Renal cortical epithelial cell (primary cell): ENCODE results near the gene SNAP25. TPM values are rescaled to one million over a fixed set of nuclear protein-coding genes. Genes with fewer than 3 reads are reported as not detected.
A peak's percentile ranks its signal among the peaks of the same experiment; 100 is the strongest.

Source experiments
- DNase-seq: peaks from one replicate; pipeline ENCODE4 v3.0.0-alpha.2; 2011; ENCODE audit warnings: low read depth
- total RNA-seq: library from RNA; depleted of rRNA; stranded (reverse); fragments of >200 nt; gene quantifications from 2 replicates; pipeline ENCODE4 v1.2.3, GENCODE V29; 2014

The SNAP25 gene
- 0.35 TPM in 1 of 2 replicates, not detected in the other for total RNA-seq

- peak; percentile 47 for DNase-seq
Measured at GRCh38 chr20:10218536-10219451, at the start of gene SNAP25. TSS of gene SNAP25 (plus strand) at chr20:10218830. CDS start at chr20:10275492, 56,662 bp downstream.

- DNase-seq, result no peak
Measured at GRCh38 chr20:10169752-10170151, 48.9 kb upstream of the SNAP25 start.

- DNase-seq, result no peak
Measured at GRCh38 chr20:10170261-10170660, 48.4 kb upstream of the SNAP25 start.

- DNase-seq, result peak; percentile 25
Measured at GRCh38 chr20:10171864-10172751, 46.5 kb upstream of the SNAP25 start.

- DNase-seq, result no peak
Measured at GRCh38 chr20:10172998-10173655, 45.5 kb upstream of the SNAP25 start.

- DNase-seq, result no peak
Measured at GRCh38 chr20:10174400-10174799, 44.2 kb upstream of the SNAP25 start.

GRCh38 chr20:10177326-10177725 lies 41.3 kb upstream of the SNAP25 start:
- no peak for DNase-seq

- DNase-seq, result no peak
Measured at GRCh38 chr20:10178091-10178490, 40.5 kb upstream of the SNAP25 start.

- no peak for DNase-seq
Measured at GRCh38 chr20:10178727-10179313, 39.8 kb upstream of the SNAP25 start.

GRCh38 chr20:10179574-10180298 lies 38.9 kb upstream of the SNAP25 start:
- no peak for DNase-seq

- no peak for DNase-seq
Measured at GRCh38 chr20:10180651-10181235, 37.9 kb upstream of the SNAP25 start.

GRCh38 chr20:10185741-10186558 lies 32.7 kb upstream of the SNAP25 start:
- DNase-seq, result no peak

- no peak for DNase-seq
Measured at GRCh38 chr20:10190456-10190855, 28.2 kb upstream of the SNAP25 start.

GRCh38 chr20:10192171-10192570 lies 26.5 kb upstream of the SNAP25 start:
- no peak for DNase-seq

GRCh38 chr20:10194166-10194565 lies 24.5 kb upstream of the SNAP25 start:
- DNase-seq, result no peak

- DNase-seq, result no peak
Measured at GRCh38 chr20:10200330-10200729, 18.3 kb upstream of the SNAP25 start.

GRCh38 chr20:10201321-10201870 lies 17.2 kb upstream of the SNAP25 start:
- DNase-seq, result no peak

- no peak for DNase-seq
Measured at GRCh38 chr20:10209091-10209490, 9.5 kb upstream of the SNAP25 start.

GRCh38 chr20:10213526-10213925 lies 5.1 kb upstream of the SNAP25 start:
- DNase-seq, result no peak
